GM12875 (cell line): Measurements from ENCODE around the gene PDE1C.
"Not testable (repeated sequence)": the region's sequence is repeated elsewhere in the genome, so short reads cannot be mapped to it uniquely, and the experiment has no call there.

Experiments used
- H3K4me3 ChIP-seq: one replicate; pipeline ENCODE4 v1.5.1; 2011; ENCODE audit warnings: low read depth, low read length, control low read depth
- TF ChIP-seq, protein P1 (sequence below): IDR thresholded peaks from 2 replicates; pipeline ENCODE4 v1.5.1; 2011; ENCODE audit warnings: low read depth, mild to moderate bottlenecking, control low read depth, inconsistent platforms, low read length, moderate library complexity, borderline replicate concordance; ENCODE audit not compliant: insufficient read depth

Gene PDE1C

DNA sequence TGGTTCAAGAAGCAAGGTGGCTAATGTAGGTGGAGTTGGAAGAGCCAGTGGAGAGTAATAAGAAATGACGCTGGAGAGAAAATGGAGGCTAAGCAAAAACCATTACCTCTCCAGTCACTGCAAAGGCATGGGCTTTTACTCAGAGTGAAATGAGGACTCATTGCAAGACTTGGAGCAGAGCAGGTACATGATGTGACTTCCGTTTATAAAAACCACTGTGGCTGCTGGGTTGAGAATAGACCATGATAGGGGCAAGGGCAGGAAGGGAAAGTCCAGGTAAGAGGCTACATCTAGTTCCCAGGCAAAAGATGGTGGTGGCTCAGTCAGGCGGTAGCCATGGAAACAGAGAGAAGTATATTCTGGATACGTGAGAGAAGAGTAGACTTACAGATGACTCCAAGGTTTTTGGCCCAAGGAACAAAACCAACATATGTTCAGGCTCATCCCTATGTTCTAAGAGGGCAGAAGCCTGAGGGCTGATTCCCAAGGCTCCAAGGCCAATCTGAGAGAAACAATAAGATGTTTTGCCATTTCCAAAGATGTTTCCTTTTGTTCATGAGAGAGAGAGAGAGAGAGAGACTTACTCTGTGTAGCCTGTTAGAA lies 21.5 kb upstream of the PDE1C start:
- TF ChIP-seq, protein P1, sequence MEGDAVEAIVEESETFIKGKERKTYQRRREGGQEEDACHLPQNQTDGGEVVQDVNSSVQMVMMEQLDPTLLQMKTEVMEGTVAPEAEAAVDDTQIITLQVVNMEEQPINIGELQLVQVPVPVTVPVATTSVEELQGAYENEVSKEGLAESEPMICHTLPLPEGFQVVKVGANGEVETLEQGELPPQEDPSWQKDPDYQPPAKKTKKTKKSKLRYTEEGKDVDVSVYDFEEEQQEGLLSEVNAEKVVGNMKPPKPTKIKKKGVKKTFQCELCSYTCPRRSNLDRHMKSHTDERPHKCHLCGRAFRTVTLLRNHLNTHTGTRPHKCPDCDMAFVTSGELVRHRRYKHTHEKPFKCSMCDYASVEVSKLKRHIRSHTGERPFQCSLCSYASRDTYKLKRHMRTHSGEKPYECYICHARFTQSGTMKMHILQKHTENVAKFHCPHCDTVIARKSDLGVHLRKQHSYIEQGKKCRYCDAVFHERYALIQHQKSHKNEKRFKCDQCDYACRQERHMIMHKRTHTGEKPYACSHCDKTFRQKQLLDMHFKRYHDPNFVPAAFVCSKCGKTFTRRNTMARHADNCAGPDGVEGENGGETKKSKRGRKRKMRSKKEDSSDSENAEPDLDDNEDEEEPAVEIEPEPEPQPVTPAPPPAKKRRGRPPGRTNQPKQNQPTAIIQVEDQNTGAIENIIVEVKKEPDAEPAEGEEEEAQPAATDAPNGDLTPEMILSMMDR, result no peak
- H3K4me3 ChIP-seq, result no peak overlapping the region

DNA sequence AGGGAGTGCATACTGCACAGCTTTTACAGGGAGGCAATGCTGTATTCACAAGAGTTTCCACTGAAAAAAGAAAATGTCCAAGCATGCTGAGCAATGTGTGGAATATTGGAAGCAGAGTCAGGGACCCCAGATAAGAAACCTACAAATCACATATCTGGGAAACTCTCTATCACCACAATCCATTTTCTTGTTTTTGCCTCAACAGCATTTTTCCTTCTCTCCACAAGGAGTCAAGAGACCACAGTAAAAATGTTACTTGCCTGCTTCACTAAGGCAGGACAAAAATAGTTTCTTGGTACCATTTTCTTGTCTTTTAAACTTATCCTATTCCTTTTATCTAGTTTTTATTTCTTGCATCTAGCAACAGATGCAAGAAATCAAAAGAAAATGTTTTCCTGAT lies 19.5 kb upstream of the PDE1C start:
- no peak overlapping the region for H3K4me3 ChIP-seq
- TF ChIP-seq, protein P1, result no peak

DNA sequence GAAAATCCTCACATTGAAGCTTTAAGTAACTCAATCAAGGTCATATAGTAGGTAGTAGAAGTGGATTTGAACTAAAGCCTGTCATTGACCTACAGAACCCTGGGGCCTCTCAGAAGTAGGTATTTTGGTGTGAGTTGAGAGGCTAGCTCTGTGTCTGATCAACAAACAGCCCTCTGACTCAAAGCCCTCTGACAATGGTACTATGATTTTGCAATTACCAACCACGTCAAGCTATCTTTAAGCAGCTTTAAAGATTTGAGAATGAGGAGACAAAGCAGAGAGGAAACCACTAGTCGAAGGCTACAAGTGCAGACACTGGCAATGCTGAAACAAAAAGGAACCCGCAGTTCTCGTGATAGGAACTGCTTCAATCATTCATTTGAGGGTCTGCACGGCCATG lies 19.0 kb upstream of the PDE1C start:
- TF ChIP-seq, protein P1, result no peak
- no peak overlapping the region for H3K4me3 ChIP-seq

GRCh38 chr7:32088451-32088881 lies 18.3 kb upstream of the PDE1C start:
- TF ChIP-seq, protein P1, result no peak
- H3K4me3 ChIP-seq, result no peak overlapping the region

- H3K4me3 ChIP-seq, result no peak overlapping the region
- TF ChIP-seq, protein P1, result no peak
Measured at GRCh38 chr7:32079510-32079909, 9.3 kb upstream of the PDE1C start.

GRCh38 chr7:32078824-32079223 lies 8.6 kb upstream of the PDE1C start:
- TF ChIP-seq, protein P1, result no peak
- no peak overlapping the region for H3K4me3 ChIP-seq

- TF ChIP-seq, protein P1, result no peak
- no peak overlapping the region for H3K4me3 ChIP-seq
Measured at GRCh38 chr7:32077806-32078205, 7.6 kb upstream of the PDE1C start.

- H3K4me3 ChIP-seq, result not testable (repeated sequence)
Measured at GRCh38 chr7:32076802-32077201, 6.6 kb upstream of the PDE1C start.
